Hepatocyte (in vitro differentiated cells): ENCODE results near the gene LDLRAD1. TPM values are rescaled to one million over a fixed set of nuclear protein-coding genes. Genes with fewer than 3 reads are reported as not detected.

Source experiments
- DNase-seq: peaks from one replicate; pipeline ENCODE4 v3.0.0-alpha.2; 2016; ENCODE audit warnings: low spot score
- H2AFZ ChIP-seq: fragments of 200-600 bp; sonication (generic); 2 replicates; pipeline ENCODE4 v1.6.0; 2016; ENCODE audit warnings: antibody characterized with exemption, mild to moderate bottlenecking
- H3K27ac ChIP-seq: fragments of 200-600 bp; sonication (generic); 2 replicates; pipeline ENCODE4 v1.5.1; 2016; ENCODE audit warnings: mild to moderate bottlenecking
- H3K27me3 ChIP-seq: fragments of 200-600 bp; sonication (generic); 2 replicates; pipeline ENCODE4 v1.6.1; 2016
- H3K36me3 ChIP-seq: fragments of 200-600 bp; sonication (generic); replicated peaks from 2 replicates; pipeline ENCODE4 v1.5.1; 2016; ENCODE audit warnings: low read depth; ENCODE audit not compliant: insufficient read depth
- H3K4me1 ChIP-seq: fragments of 200-600 bp; sonication (generic); 2 replicates; pipeline ENCODE4 v1.5.1; 2016; ENCODE audit warnings: mild to moderate bottlenecking, moderate library complexity; ENCODE audit not compliant: insufficient read depth
- H3K4me2 ChIP-seq: fragments of 200-600 bp; sonication (generic); 2 replicates; pipeline ENCODE4 v1.6.0; 2016
- H3K4me3 ChIP-seq: fragments of 200-600 bp; sonication (generic); 2 replicates; pipeline ENCODE4 v1.5.1; 2016; ENCODE audit warnings: mild to moderate bottlenecking
- H3K79me2 ChIP-seq: fragments of 200-600 bp; sonication (generic); 2 replicates; pipeline ENCODE4 v1.6.0; 2017; ENCODE audit warnings: mild to moderate bottlenecking
- H3K9me2 ChIP-seq: fragments of 200-600 bp; sonication (generic); replicated peaks from 2 replicates; pipeline ENCODE4 v1.6.0; 2017; ENCODE audit warnings: mild to moderate bottlenecking; ENCODE audit not compliant: insufficient read depth
- H3K9me3 ChIP-seq: fragments of 200-600 bp; sonication (generic); 2 replicates; pipeline ENCODE4 v1.5.1; 2016; ENCODE audit warnings: low read depth, mild to moderate bottlenecking
- H4K20me1 ChIP-seq: fragments of 200-600 bp; sonication (generic); 2 replicates; pipeline ENCODE4 v1.6.0; 2016; ENCODE audit warnings: mild to moderate bottlenecking; ENCODE audit not compliant: insufficient read depth, poor library complexity, severe bottlenecking
- CTCF ChIP-seq: fragments of 200-600 bp; sonication (generic); IDR thresholded peaks from 2 replicates; pipeline ENCODE4 v1.5.1; 2016; ENCODE audit warnings: antibody characterized with exemption, mild to moderate bottlenecking; ENCODE audit not compliant: poor library complexity
- EZH2 ChIP-seq: fragments of 200-600 bp; sonication (generic); IDR thresholded peaks from 2 replicates; pipeline ENCODE4 v1.6.1; 2016; ENCODE audit warnings: antibody characterized with exemption, mild to moderate bottlenecking, borderline replicate concordance
- EZH2phosphoT487 ChIP-seq: fragments of 200-600 bp; sonication (generic); IDR thresholded peaks from one replicate; pipeline ENCODE4 v1.6.1; 2018; ENCODE audit warnings: antibody characterized with exemption, mild to moderate bottlenecking, low read depth, moderate library complexity; ENCODE audit not compliant: unreplicated experiment, severe bottlenecking
- WGBS: methylation state at CpG from one replicate; pipeline ENCODE4 v1.1.6; 2016; ENCODE audit warnings: low lambda C conversion rate; ENCODE audit errors: missing lambda C conversion rate; 5-methylcytosine and 5-hydroxymethylcytosine counted together
- polyA plus RNA-seq: library from polyadenylated mRNA; unstranded; fragments of >200 nt; fragmentation: Nextera tagmentation; extraction: Ambion mirVana; gene quantifications from 2 replicates; pipeline ENCODE4 v1.2.1, GENCODE V29; 2016
- total RNA-seq: library from RNA; depleted of rRNA; stranded (reverse); fragments of >200 nt; gene quantifications from 2 replicates; pipeline ENCODE4 v1.2.3, GENCODE V29; 2014

LDLRAD1 gene
- total RNA-seq (0.28 and 1.7 TPM in 2 replicates), polyA plus RNA-seq (0.13 and 0.82 TPM in 2 replicates)

- 50% methylated on average over 6 of the region's 6 CpGs for WGBS
- Histone ChIP-seq H3K27me3 (no peaks in the 10 kb centered on the region), H2AFZ (no peak within 1 kb of the TSS), H3K27ac (peak within 1 kb of the TSS; percentile 40), H3K4me2 (peak within 1 kb of the TSS; percentile 16), H3K36me3 (no peaks in the 10 kb centered on the region), H3K9me3 (no peaks in the 10 kb centered on the region), H3K9me2 (no peaks in the 10 kb centered on the region), H4K20me1 (no peaks in the 10 kb centered on the region), H3K4me1 (peaks cover 13% of the 10 kb centered on the region), H3K4me3 (no peak within 1 kb of the TSS), H3K79me2 (no peaks in the 10 kb centered on the region)
- TF ChIP-seq EZH2phosphoT487: no peak
- no peak for TF ChIP-seq EZH2
- TF ChIP-seq CTCF: no peak
- DNase-seq: peak; percentile 66
These were observed at the start of gene LDLRAD1 for GRCh38 chr1:54017979-54018378. Gene LDLRAD1 (minus strand): TSS chr1:54018186. CDS start chr1:54018112, 74 bp downstream.

- TF ChIP-seq EZH2 (no peak), EZH2phosphoT487 (no peak), CTCF (no peak)
- Histone ChIP-seq H4K20me1 (no peaks in the 10 kb centered on the region), H3K4me3 (no peak overlapping the region), H3K27me3 (no peaks in the 10 kb centered on the region), H3K79me2 (no peaks in the 10 kb centered on the region), H3K36me3 (no peaks in the 10 kb centered on the region), H3K27ac (no peak overlapping the region), H3K9me2 (no peaks in the 10 kb centered on the region), H2AFZ (no peak overlapping the region), H3K4me2 (no peak overlapping the region), H3K9me3 (no peaks in the 10 kb centered on the region), H3K4me1 (no peaks in the 10 kb centered on the region)
- WGBS: 97% methylated on average over 5 of the region's 5 CpGs
- no peak for DNase-seq
These were observed 46.3 kb upstream of the LDLRAD1 start for GRCh38 chr1:54064299-54064698.

GRCh38 chr1:54054438-54054749, 36.4 kb upstream of the LDLRAD1 start:
- TF ChIP-seq CTCF (peak; percentile 3), EZH2 (no peak), EZH2phosphoT487 (no peak)
- Histone ChIP-seq H3K79me2 (peaks cover 35% of the 10 kb centered on the region), H3K9me2 (no peaks in the 10 kb centered on the region), H2AFZ (peak overlapping the region; percentile 46), H4K20me1 (peaks cover 17% of the 10 kb centered on the region), H3K9me3 (no peaks in the 10 kb centered on the region), H3K36me3 (no peaks in the 10 kb centered on the region), H3K27me3 (no peaks in the 10 kb centered on the region), H3K4me2 (peak overlapping the region; percentile 76), H3K4me1 (peaks cover 21% of the 10 kb centered on the region), H3K27ac (peak overlapping the region; percentile 84), H3K4me3 (peak overlapping the region; percentile 25)
- WGBS: 65% methylated on average over 5 of the region's 5 CpGs
- DNase-seq: peak; percentile 16
